CD14-positive monocyte (primary cell): ENCODE results near the gene KARS1. TPM values are rescaled to one million over a fixed set of nuclear protein-coding genes. Genes with fewer than 3 reads are reported as not detected.

Source experiments
- DNase-seq, 3 donors: peaks; one replicate each; pipeline ENCODE4 v3.0.0-alpha.2; 2011 to 2022
- H2AFZ ChIP-seq: 2 replicates; pipeline ENCODE4 v1.6.0; 2012; ENCODE audit warnings: mild to moderate bottlenecking, low read depth, low read length, inconsistent platforms; ENCODE audit not compliant: insufficient read depth, poor library complexity, severe bottlenecking
- H3K27ac ChIP-seq, 2 donors: 1 replicate in 1 of 2; 2 replicates in 1 of 2; pipeline ENCODE4 v1.5.1; 2012 to 2013; ENCODE audit warnings: low read length in 2 of 2, control low read depth in 1 of 2, inconsistent platforms in 1 of 2, low read depth in 1 of 2, mild to moderate bottlenecking in 1 of 2
- H3K27me3 ChIP-seq, 2 donors: one replicate each; pipeline versions ENCODE4 v1.6.0 to v1.6.1; 2011 to 2013; ENCODE audit warnings: low read length in 2 of 2; ENCODE audit not compliant: control insufficient read depth in 2 of 2, insufficient read depth in 2 of 2
- H3K36me3 ChIP-seq, 2 donors: replicated peaks in 1 of 2; 1 replicate in 1 of 2; 2 replicates in 1 of 2; pipeline versions ENCODE4 v1.5.1 to v1.6.1; 2012 to 2013; ENCODE audit warnings: low read length in 2 of 2, control low read depth in 1 of 2, inconsistent platforms in 1 of 2, mild to moderate bottlenecking in 1 of 2; ENCODE audit not compliant: insufficient read depth in 2 of 2, control insufficient read depth in 1 of 2
- H3K4me1 ChIP-seq, 2 donors: 1 replicate in 1 of 2; 2 replicates in 1 of 2; pipeline versions ENCODE4 v1.5.1 to v1.6.1; 2012 to 2013; ENCODE audit warnings: low read length in 2 of 2, control low read depth in 1 of 2, inconsistent platforms in 1 of 2, mild to moderate bottlenecking in 1 of 2, moderate library complexity in 1 of 2; ENCODE audit not compliant: insufficient read depth in 2 of 2, control insufficient read depth in 1 of 2
- H3K4me2 ChIP-seq: replicated peaks from 2 replicates; pipeline ENCODE3; 2012; ENCODE audit warnings: low read length, moderate library complexity, mild to moderate bottlenecking; ENCODE audit not compliant: poor library complexity, severe bottlenecking; ENCODE audit errors: extremely low read depth
- H3K4me3 ChIP-seq, 3 experiments: fragments of 200-600 bp in 1 of 3; sonication (generic) in 1 of 3; replicated peaks in 1 of 3; 1 replicate in 2 of 3; 2 replicates in 1 of 3; pipeline ENCODE4 v1.5.1; 2011 to 2013; ENCODE audit warnings: low read length in 3 of 3, mild to moderate bottlenecking in 3 of 3, control low read depth in 2 of 3, low read depth in 2 of 3, inconsistent platforms in 1 of 3, moderate library complexity in 1 of 3
- H3K79me2 ChIP-seq: 2 replicates; pipeline ENCODE4 v1.6.0; 2012; ENCODE audit warnings: mild to moderate bottlenecking, control low read depth, inconsistent platforms, low read length, moderate library complexity; ENCODE audit not compliant: insufficient read depth
- H3K9ac ChIP-seq: 2 replicates; pipeline ENCODE4 v1.6.0; 2017; ENCODE audit warnings: low read length, mild to moderate bottlenecking; ENCODE audit not compliant: insufficient read depth, poor library complexity, severe bottlenecking
- H3K9me3 ChIP-seq, 2 donors: replicated peaks in 1 of 2; 1 replicate in 1 of 2; 2 replicates in 1 of 2; pipeline versions ENCODE4 v1.5.1 to v1.6.1; 2012 to 2013; ENCODE audit warnings: low read length in 2 of 2, control low read depth in 1 of 2; ENCODE audit not compliant: control insufficient read depth in 1 of 2, insufficient read depth in 1 of 2
- H4K20me1 ChIP-seq: 2 replicates; pipeline ENCODE4 v1.6.0; 2012; ENCODE audit warnings: mild to moderate bottlenecking, low read length, control low read depth, moderate library complexity; ENCODE audit not compliant: insufficient read depth
- H3K27ac Mint-ChIP-seq, 7 donors: one replicate each; pipeline ENCODE4 v1.8.0; 2020; ENCODE audit warnings: mild to moderate bottlenecking in 7 of 7, mixed read lengths in 7 of 7, moderate library complexity in 6 of 7, inconsistent platforms in 2 of 7
- H3K27me3 Mint-ChIP-seq, 3 donors: one replicate each; pipeline ENCODE4 v1.8.0; 2021 to 2022; ENCODE audit warnings: low read depth in 3 of 3, mild to moderate bottlenecking in 3 of 3, mixed read lengths in 3 of 3, moderate library complexity in 3 of 3, inconsistent platforms in 1 of 3
- H3K36me3 Mint-ChIP-seq, 2 donors: one replicate each; pipeline ENCODE4 v1.8.0; 2020; ENCODE audit warnings: mixed read lengths in 2 of 2, inconsistent platforms in 1 of 2, mild to moderate bottlenecking in 1 of 2
- H3K4me1 Mint-ChIP-seq: one replicate; pipeline ENCODE4 v1.8.0; 2020; ENCODE audit warnings: mild to moderate bottlenecking, mixed read lengths
- H3K4me3 Mint-ChIP-seq, 2 donors: one replicate each; pipeline ENCODE4 v1.8.0; 2020; ENCODE audit warnings: mild to moderate bottlenecking in 2 of 2, mixed read lengths in 2 of 2, moderate library complexity in 1 of 2
- H3K9me3 Mint-ChIP-seq, 7 donors: one replicate each; pipeline ENCODE4 v1.8.0; 2020 to 2022; ENCODE audit warnings: mixed read lengths in 7 of 7, mild to moderate bottlenecking in 6 of 7, moderate library complexity in 6 of 7, inconsistent platforms in 2 of 7
- WGBS: methylation state at CpG from one replicate; pipeline ENCODE4 v1.1.5; 2013; ENCODE audit warnings: missing lambda C conversion rate; ENCODE audit not compliant: insufficient coverage; 5-methylcytosine and 5-hydroxymethylcytosine counted together
- intact Hi-C, 2 donors: fragments of 100-400 bp; cut with micrococcal nuclease; formaldehyde crosslinking; loops; one replicate each; pipeline versions ENCODE4 v1.15.0 to v1.15.1; 2023
- polyA plus RNA-seq, 3 donors: library from polyadenylated mRNA; depleted of rRNA in 1 of 3; unstranded in 2 of 3; stranded (reverse) in 1 of 3; fragments of 300-500 nt in 2 of 3; fragments of >200 nt in 1 of 3; fragmentation: Illumina TruSeq in 2 of 3; gene quantifications; 1 replicate in 2 of 3; 2 replicates in 1 of 3; pipeline ENCODE4 v1.2.3, GENCODE V29; 2012 to 2021
- TF ChIP-seq, protein P1 (sequence below): fragments of 200-600 bp; IDR thresholded peaks from one replicate; pipeline ENCODE4 v1.8.0; 2022; ENCODE audit warnings: antibody characterized with exemption, mild to moderate bottlenecking

KARS1 gene
- polyA plus RNA-seq, 3 donors: 66.1 to 150 (median 116) TPM

DNA sequence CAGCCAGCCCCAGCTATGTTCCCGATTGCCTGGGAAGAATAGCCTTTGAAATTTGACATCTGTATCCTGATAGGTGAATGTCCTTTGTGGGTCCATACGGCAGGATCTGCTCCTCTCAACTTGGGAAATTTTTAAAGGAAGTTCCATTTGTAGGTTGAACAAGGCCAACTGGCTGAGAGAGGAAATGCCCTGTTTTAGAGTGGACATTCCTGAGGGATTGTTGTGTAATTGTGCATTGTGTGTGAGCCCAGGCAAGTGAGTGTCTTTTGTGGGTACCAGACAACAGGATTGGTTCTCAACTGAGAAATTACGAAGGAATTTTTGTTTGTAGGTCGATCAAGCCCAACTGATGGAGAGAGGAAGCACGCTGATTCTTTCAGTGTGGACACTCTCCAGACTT, 31.9 kb upstream of the KARS1 start:
- peaks cover 2% of the 10 kb centered on the region for H3K4me1 Mint-ChIP-seq
- H3K9me3 Mint-ChIP-seq: peaks cover 11 to 20% (median 18%) of the 10 kb centered on the region in 7 donors
- TF ChIP-seq, protein P1, sequence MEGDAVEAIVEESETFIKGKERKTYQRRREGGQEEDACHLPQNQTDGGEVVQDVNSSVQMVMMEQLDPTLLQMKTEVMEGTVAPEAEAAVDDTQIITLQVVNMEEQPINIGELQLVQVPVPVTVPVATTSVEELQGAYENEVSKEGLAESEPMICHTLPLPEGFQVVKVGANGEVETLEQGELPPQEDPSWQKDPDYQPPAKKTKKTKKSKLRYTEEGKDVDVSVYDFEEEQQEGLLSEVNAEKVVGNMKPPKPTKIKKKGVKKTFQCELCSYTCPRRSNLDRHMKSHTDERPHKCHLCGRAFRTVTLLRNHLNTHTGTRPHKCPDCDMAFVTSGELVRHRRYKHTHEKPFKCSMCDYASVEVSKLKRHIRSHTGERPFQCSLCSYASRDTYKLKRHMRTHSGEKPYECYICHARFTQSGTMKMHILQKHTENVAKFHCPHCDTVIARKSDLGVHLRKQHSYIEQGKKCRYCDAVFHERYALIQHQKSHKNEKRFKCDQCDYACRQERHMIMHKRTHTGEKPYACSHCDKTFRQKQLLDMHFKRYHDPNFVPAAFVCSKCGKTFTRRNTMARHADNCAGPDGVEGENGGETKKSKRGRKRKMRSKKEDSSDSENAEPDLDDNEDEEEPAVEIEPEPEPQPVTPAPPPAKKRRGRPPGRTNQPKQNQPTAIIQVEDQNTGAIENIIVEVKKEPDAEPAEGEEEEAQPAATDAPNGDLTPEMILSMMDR: no peak
- no peak overlapping the region for H3K9ac ChIP-seq
- peaks cover 8 to 16% of the 10 kb centered on the region in 2 donors for H3K9me3 ChIP-seq
- no peak overlapping the region for H2AFZ ChIP-seq
- H3K79me2 ChIP-seq: no peaks in the 10 kb centered on the region
- intact Hi-C loops: no loop called here
- no peaks in the 10 kb centered on the region for H4K20me1 ChIP-seq
- H3K4me1 ChIP-seq: no peaks in the 10 kb centered on the region
- H3K4me3 Mint-ChIP-seq: no peak overlapping the region
- peaks cover 0 to 3% (median 0%) of the 10 kb centered on the region in 3 donors for H3K27me3 Mint-ChIP-seq
- no peaks in the 10 kb centered on the region for H3K36me3 Mint-ChIP-seq
- H3K27ac ChIP-seq: no peak overlapping the region
- DNase-seq: no peak
- H3K36me3 ChIP-seq: no peaks in the 10 kb centered on the region
- no peak overlapping the region for H3K4me3 ChIP-seq
- 92% methylated on average over 4 of the region's 5 CpGs for WGBS
- no peak overlapping the region for H3K27ac Mint-ChIP-seq
- H3K27me3 ChIP-seq: no peaks in the 10 kb centered on the region
- H3K4me2 ChIP-seq: no peak overlapping the region

DNA sequence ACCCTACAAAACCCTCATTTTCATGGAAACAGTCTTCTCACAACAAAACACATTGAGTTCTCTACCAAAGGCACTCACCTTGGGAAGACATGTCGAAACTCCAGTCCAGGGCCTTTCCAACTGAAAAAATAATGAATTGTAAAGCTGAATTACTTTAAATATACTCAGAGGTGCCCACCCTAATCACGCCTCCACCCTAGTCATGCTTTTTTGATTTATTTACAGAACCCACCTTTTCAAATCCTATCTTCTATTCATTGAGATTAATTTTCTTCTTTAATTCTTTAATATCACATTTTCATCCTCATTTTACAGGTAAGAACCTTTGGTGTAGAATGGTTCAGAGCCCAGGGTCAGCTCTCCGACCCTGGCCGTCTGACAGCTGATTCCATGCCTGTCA, 29.4 kb upstream of the KARS1 start, which contains the start of gene CPHXL2:
CPHXL2 (minus strand) TSS at position 101 of the 400 bp plus-strand sequence; CDS start at position 91, 10 bp downstream.
- peaks cover 0 to 5% (median under 1%) of the 10 kb centered on the region in 7 donors for H3K9me3 Mint-ChIP-seq
- no peaks in the 10 kb centered on the region for H3K79me2 ChIP-seq
- H4K20me1 ChIP-seq: no peaks in the 10 kb centered on the region
- no peaks in the 10 kb centered on the region for H3K27me3 ChIP-seq
- no peak within 1 kb of the TSS for H3K27ac ChIP-seq
- H2AFZ ChIP-seq: no peak within 1 kb of the TSS
- no peaks in the 10 kb centered on the region for H3K36me3 Mint-ChIP-seq
- peaks cover 0 to 2% (median 0%) of the 10 kb centered on the region in 3 donors for H3K27me3 Mint-ChIP-seq
- H3K4me3 ChIP-seq: no peak within 1 kb of the TSS
- intact Hi-C loops: no loop called here
- H3K27ac Mint-ChIP-seq: no peak within 1 kb of the TSS
- no peak for DNase-seq
- peaks cover 2% of the 10 kb centered on the region for H3K4me1 Mint-ChIP-seq
- TF ChIP-seq, protein P1: no peak
- no peak within 1 kb of the TSS for H3K4me3 Mint-ChIP-seq
- no peak within 1 kb of the TSS for H3K9ac ChIP-seq
- H3K4me2 ChIP-seq: no peak within 1 kb of the TSS
- no peaks in the 10 kb centered on the region for H3K36me3 ChIP-seq
- H3K4me1 ChIP-seq: no peaks in the 10 kb centered on the region
- no peaks in the 10 kb centered on the region for H3K9me3 ChIP-seq
- 100% methylated on average over 2 of the region's 4 CpGs for WGBS
